Muscle of leg (tissue), 11 donors: ENCODE results near the gene ATG4C. TPM values are rescaled to one million over a fixed set of nuclear protein-coding genes. Genes with fewer than 3 reads are reported as not detected.
"Not testable (repeated sequence)": the region's sequence is repeated elsewhere in the genome, so short reads cannot be mapped to it uniquely, and the experiment has no call there.

Experiments
- DNase-seq: peaks from one replicate; pipeline ENCODE4 v3.0.0; 2013
- H3K27ac ChIP-seq: one replicate; pipeline ENCODE4 v1.5.1; 2013; ENCODE audit warnings: mild to moderate bottlenecking, low read length, control low read depth
- H3K27me3 ChIP-seq: one replicate; pipeline ENCODE4 v1.6.1; 2013; ENCODE audit warnings: low read length; ENCODE audit not compliant: control insufficient read depth, insufficient read depth
- H3K36me3 ChIP-seq: one replicate; pipeline ENCODE4 v1.6.1; 2013; ENCODE audit warnings: low read length; ENCODE audit not compliant: control insufficient read depth, insufficient read depth
- H3K4me1 ChIP-seq: one replicate; pipeline ENCODE4 v1.6.1; 2013; ENCODE audit warnings: low read length; ENCODE audit not compliant: control insufficient read depth, insufficient read depth
- H3K4me3 ChIP-seq: one replicate; pipeline ENCODE4 v1.5.1; 2013; ENCODE audit warnings: low read length, control low read depth
- H3K9me3 ChIP-seq: replicated peaks from 2 replicates; pipeline ENCODE4 v1.6.1; 2013; ENCODE audit warnings: low read depth, low read length; ENCODE audit not compliant: control insufficient read depth
- WGBS: methylation state at CpG from one replicate; pipeline ENCODE4 v1.1.5; 2013; ENCODE audit warnings: missing lambda C conversion rate; ENCODE audit not compliant: insufficient coverage; 5-methylcytosine and 5-hydroxymethylcytosine counted together
- polyA plus RNA-seq, 8 donors: library from polyadenylated mRNA; unstranded; fragments of 120-200 nt; gene quantifications; one replicate each; pipeline versions ENCODE4 v1.2.1 to v1.2.3, GENCODE V29; 2013; ENCODE audit warnings: inconsistent platforms in 1 of 8, low replicate concordance in 1 of 8; ENCODE audit not compliant: insufficient read length in 8 of 8, insufficient read depth in 1 of 8
- total RNA-seq: library from RNA; stranded (reverse); fragments of 120-200 nt; gene quantifications from one replicate; pipeline ENCODE4 v1.2.4, GENCODE V29; 2013

The ATG4C gene
- total and polyA plus RNA-seq, 9 donors = 6.2 to 10.9 (median 8.3) TPM

DNA sequence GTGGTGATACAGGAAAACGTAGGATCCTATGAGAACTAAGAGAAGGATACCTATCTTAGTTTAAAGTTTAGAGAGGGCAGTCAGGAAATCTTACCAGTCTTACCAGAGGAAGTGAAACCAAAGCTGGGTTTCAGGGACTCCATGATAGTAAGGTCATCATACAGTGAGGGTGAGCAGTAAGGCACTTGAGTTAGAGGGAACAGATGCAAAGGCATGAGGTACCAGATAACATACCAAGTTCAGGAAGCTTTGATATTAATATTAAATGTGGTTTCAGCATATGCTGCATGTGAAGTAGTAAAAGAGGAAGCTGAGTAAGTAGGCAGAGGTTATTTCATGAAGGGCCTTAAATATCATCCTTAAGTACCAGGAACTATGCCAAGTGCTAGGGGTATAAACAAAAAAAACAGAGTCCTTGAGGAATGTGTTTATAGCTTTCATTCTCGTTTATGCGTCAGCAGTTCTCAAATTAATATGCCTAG is 16.9 kb downstream of the ATG4C start:
- H3K9me3 ChIP-seq = no peaks in the 10 kb centered on the region
- H3K27ac ChIP-seq = peak overlapping the region; percentile 9
- H3K4me3 ChIP-seq = no peak overlapping the region
- WGBS = no CpG with 5 or more reads among the region's 3 CpGs
- H3K27me3 ChIP-seq = no peaks in the 10 kb centered on the region
- no peaks in the 10 kb centered on the region for H3K36me3 ChIP-seq
- H3K4me1 ChIP-seq = no peaks in the 10 kb centered on the region
- peak; percentile 62 for DNase-seq

DNA sequence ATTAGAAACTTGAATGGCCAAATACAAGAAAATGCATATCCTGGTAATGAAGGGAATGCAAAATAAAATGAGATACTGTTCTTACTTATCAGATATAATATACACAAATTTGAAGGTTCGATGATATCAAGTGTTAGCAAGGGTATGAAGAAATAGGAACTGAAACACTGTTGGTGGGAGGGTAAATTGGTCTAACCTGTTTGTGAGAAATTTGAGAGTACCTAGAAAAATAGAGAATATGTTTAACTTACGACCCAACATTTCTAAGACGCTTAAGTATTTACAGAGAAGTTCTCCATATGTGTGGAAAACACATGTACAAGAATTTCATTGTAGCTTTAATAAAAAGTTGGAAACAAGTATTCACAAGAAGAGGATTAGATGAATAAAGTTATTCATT is 25.9 kb downstream of the ATG4C start:
- no CpG with 5 or more reads among the region's 3 CpGs for WGBS
- Histone ChIP-seq H3K4me3 (no peak overlapping the region), H3K9me3 (no peaks in the 10 kb centered on the region), H3K27ac (no peak overlapping the region), H3K4me1 (no peaks in the 10 kb centered on the region), H3K27me3 (no peaks in the 10 kb centered on the region), H3K36me3 (peaks cover 4% of the 10 kb centered on the region)
- no peak for DNase-seq

- no peak overlapping the region for H3K27ac ChIP-seq
- H3K4me3 ChIP-seq = no peak overlapping the region
- peaks cover 4% of the 10 kb centered on the region for H3K36me3 ChIP-seq
Measured at GRCh38 chr1:62810420-62811274, 26.7 kb downstream of the ATG4C start.

DNA sequence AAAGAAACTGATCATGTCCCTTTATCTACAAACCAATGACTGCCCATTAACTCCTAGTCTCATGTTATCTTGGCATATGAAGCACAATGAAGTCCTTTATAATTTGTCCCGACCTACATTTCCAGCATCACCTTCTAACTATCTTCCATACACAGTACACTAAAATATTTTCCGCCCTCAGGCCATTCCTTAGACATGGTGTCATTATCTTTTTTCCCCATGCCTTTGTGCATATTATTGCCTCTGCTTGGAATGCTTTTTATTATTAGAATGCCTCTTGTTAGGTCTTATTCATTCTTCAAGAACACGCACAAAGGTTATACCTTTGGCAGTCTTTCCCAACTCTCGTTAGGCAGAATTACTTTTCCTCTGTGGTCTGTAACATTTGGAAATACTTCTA is 39.6 kb downstream of the ATG4C start:
- Histone ChIP-seq H3K36me3 (no peaks in the 10 kb centered on the region), H3K27ac (no peak overlapping the region), H3K4me1 (no peaks in the 10 kb centered on the region), H3K27me3 (no peaks in the 10 kb centered on the region), H3K9me3 (no peaks in the 10 kb centered on the region), H3K4me3 (no peak overlapping the region)
- WGBS = 100% methylated on average over 1 of the region's 4 CpGs
- no peak for DNase-seq

More at GRCh38 chr1:62810420-62811274, 26.7 kb downstream of the ATG4C start:
- H3K9me3 ChIP-seq = no peaks in the 10 kb centered on the region
- no peak for DNase-seq
- WGBS = 80% methylated on average over 1 of the region's 6 CpGs
- no peaks in the 10 kb centered on the region for H3K27me3 ChIP-seq
- no peaks in the 10 kb centered on the region for H3K4me1 ChIP-seq

GRCh38 chr1:62826901-62827300 is 43.0 kb downstream of the ATG4C start:
- DNase-seq = no peak
- H3K4me1 ChIP-seq = no peaks in the 10 kb centered on the region
- 86% methylated on average over 2 of the region's 2 CpGs for WGBS

GRCh38 chr1:62827786-62828185 is 43.9 kb downstream of the ATG4C start:
- not testable (repeated sequence) for H3K27me3 ChIP-seq, H3K9me3 ChIP-seq, H3K4me3 ChIP-seq, DNase-seq, H3K27ac ChIP-seq, H3K36me3 ChIP-seq, H3K4me1 ChIP-seq
- WGBS = no CpG with 5 or more reads among the region's 2 CpGs

More at GRCh38 chr1:62826901-62827300, 43.0 kb downstream of the ATG4C start:
- Histone ChIP-seq H3K27ac (no peak overlapping the region), H3K27me3 (no peaks in the 10 kb centered on the region), H3K4me3 (no peak overlapping the region), H3K36me3 (no peaks in the 10 kb centered on the region), H3K9me3 (no peaks in the 10 kb centered on the region)

- H3K4me3 ChIP-seq = no peak overlapping the region
- H3K4me1 ChIP-seq = no peaks in the 10 kb centered on the region
- H3K9me3 ChIP-seq = no peaks in the 10 kb centered on the region
- H3K36me3 ChIP-seq = no peaks in the 10 kb centered on the region
- H3K27ac ChIP-seq = no peak overlapping the region
- DNase-seq = no peak
- H3K27me3 ChIP-seq = no peaks in the 10 kb centered on the region
- no CpG with 5 or more reads among the region's 5 CpGs for WGBS
Measured at GRCh38 chr1:62832276-62832675, 48.3 kb downstream of the ATG4C start.

DNA sequence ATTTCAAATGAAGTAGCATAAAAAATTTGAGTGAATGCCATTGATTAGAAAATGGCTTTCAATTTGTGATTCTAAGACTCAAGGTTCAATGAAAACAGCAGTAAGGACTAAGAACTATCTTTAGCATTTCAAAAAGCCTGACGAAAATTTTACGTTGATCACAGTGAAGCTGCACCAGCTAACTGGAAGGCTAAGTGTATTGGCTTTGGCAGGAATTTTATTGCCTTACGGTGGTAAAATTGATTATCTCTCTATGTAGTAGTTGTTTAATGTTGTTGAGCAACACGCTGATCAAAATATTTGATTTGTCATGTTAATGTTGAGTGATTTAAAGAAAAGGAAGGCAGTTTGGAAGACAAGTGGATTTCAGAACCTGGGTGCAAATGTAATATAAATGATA is 49.6 kb downstream of the ATG4C start:
- WGBS = 90% methylated on average over 3 of the region's 4 CpGs
- Histone ChIP-seq H3K4me1 (no peaks in the 10 kb centered on the region), H3K27me3 (no peaks in the 10 kb centered on the region), H3K4me3 (no peak overlapping the region), H3K36me3 (no peaks in the 10 kb centered on the region), H3K9me3 (no peaks in the 10 kb centered on the region), H3K27ac (no peak overlapping the region)
- no peak for DNase-seq

DNA sequence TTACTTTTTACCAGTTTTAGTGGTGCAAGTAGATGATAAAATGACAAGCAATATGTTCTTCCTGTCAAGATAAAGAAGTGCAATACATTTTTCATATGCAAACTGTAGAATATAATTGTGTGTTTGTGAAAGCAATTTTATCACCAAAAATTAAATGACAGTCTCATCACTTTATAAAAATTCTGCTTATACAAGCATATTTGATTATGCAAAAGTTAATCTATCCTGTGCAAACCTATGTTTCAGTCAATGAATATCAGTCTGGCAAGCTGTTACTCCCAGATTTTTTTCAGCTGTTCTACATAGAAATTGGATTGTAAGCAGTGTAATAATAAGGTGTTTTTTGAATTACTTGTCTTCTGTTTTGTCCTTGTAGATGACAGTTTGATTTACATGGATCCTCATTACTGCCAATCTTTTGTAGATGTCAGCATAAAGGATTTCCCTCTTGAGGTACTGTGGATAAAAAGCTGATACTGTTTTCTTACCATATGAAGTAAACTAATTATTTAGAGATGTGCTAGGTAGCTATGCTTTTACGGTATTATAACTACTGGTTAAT is 50.5 kb downstream of the ATG4C start:
- no peaks in the 10 kb centered on the region for H3K27me3 ChIP-seq
- WGBS = no CpG with 5 or more reads among the region's 1 CpG
- no peak overlapping the region for H3K27ac ChIP-seq
- no peaks in the 10 kb centered on the region for H3K4me1 ChIP-seq
- H3K36me3 ChIP-seq = no peaks in the 10 kb centered on the region
- no peak overlapping the region for H3K4me3 ChIP-seq
- H3K9me3 ChIP-seq = no peaks in the 10 kb centered on the region
- DNase-seq = no peak

GRCh38 chr1:62836856-62837540 is 53.1 kb downstream of the ATG4C start:
- no peak for DNase-seq
- no peaks in the 10 kb centered on the region for H3K27me3 ChIP-seq
- H3K9me3 ChIP-seq = no peaks in the 10 kb centered on the region
- no peaks in the 10 kb centered on the region for H3K36me3 ChIP-seq
- H3K4me3 ChIP-seq = no peak overlapping the region
- no peaks in the 10 kb centered on the region for H3K4me1 ChIP-seq
- H3K27ac ChIP-seq = no peak overlapping the region
